HCEC 1CT (cell line): ENCODE results near the gene NDUFB11.
"Not testable (repeated sequence)": the region's sequence is repeated elsewhere in the genome, so short reads cannot be mapped to it uniquely, and the experiment has no call there.

Source experiments
- DNase-seq: peaks from one replicate; pipeline ENCODE4 v3.0.0-alpha.2; 2017

Gene NDUFB11

DNA sequence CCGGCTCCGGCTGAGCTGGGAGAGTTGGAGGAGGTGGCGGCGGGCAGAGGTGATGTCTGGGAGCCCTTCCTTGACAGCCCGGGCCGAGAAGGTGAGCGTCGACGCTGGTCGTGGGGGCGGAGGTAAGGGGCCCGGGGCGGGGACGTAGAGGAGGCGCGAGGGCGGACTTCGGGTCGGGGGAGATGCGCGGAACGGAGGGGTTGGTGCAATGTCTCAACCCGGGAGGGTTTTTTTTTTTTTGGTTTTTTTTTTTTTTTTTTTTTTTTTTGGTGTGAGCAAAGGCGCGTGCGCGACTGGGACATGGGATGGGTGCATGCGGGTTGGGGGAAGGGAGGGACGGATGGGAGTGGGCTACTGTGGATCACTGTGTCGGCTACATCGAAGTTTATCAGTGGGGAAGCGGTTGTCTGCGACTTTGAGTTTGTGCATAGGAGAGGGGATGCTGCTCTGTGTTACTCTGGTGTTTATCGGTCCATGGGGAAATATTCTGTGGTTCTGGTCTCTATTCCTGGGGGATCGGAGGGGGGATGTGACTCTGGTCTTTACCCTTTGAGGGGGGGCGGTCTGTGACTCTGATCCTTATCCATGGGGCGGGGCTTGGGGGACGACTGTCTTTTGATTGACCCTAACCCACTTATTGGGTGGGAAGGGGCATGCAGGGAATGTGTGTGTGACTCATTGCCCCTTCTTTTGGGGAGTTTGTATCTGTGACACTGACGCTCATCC lies 1.1 kb upstream of the NDUFB11 start:
- no peak for DNase-seq

DNA sequence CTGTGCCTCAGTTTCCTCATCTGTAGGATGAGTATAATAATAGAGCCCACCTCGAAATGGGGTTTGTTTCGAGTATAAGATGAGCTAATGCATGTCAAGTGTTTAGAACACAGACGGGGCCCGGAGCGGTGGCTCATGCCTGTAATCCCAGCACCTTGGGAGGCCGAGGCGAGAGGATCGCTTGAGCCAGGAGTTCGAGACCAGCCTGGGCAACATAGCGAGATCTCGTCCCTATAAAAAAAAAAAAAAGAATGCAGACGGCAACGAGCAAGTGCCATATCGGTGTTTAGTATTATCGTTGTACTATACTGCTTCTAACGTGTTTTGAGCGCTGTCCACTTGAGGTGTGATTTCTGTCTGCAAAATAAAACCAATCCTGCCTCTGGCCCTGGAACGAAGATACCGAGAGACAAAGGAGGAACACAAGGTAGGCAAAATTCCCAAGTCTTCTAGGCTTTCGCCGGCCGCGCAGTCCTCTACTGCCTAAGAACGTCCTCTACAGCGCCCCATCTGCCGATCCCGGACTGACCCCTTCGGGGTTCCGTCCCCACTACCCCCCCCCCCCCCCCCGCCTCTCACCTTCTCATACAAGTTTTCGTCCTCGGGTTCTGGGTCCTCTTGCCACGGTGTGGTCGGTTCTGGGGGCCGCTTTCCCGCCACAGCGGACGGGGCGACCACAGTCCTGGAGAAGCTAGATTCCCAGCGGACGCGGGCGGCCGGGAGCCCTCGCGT lies 442 bp downstream of the NDUFB11 start:
- DNase-seq, result peak; percentile 38

DNA sequence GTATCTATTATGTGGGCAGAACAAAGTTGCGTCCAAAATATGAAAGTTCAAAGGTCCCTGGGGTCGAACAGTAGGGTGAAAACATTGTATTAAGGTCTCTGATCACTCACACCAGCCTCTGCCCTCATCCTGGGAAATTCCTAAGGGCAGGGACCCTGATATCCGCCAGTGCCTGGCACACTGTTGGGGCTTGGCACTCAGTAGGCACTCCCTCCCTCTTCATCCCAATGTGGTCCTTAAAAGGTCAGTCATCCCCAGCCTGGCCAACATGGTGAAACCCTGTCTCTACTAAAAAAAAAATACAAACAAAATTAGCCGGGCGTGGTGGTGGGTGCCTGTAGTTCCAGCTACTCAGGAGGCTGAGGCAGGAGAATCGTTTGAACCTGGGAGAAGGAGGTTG lies 6.3 kb downstream of the NDUFB11 start:
- no peak for DNase-seq

DNA sequence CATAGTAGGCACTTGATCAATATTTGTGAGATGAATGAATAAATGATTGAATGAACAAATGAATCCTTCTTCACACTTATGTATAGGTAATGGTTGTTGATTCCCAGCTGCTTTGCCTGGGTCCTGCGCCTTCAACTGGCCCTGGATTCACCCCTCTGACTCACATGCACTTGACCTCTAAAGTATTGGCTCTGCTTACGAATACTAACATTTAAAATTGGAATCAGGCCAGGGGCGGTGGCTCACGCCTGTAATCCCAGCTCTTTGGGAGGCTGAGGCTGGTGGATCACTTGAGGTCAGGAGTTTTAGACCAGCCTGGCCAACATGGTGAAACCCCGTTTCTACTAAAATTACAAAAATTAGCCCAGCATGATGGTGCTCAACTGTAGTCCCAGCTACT lies 8.9 kb downstream of the NDUFB11 start:
- peak; percentile 72 for DNase-seq

DNA sequence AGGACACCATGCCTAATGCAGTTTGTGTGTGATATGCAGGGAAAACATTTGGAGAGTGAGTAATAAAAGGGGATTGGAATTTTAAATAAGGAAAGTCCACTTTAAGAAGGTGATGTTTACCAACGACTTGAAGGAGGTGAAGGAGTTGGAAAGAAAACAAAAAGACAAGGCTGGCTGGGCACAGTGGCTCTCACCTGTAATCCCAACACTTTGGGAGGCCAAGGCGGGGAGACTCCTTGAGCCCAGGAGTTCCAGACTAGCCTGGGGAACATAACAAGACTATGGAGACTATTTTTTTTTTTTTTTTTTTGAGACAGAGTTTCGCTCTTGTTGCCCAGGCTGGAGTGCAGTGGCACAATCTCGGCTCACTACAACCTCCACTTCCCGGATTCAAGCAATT lies 11.0 kb downstream of the NDUFB11 start:
- no peak for DNase-seq

DNA sequence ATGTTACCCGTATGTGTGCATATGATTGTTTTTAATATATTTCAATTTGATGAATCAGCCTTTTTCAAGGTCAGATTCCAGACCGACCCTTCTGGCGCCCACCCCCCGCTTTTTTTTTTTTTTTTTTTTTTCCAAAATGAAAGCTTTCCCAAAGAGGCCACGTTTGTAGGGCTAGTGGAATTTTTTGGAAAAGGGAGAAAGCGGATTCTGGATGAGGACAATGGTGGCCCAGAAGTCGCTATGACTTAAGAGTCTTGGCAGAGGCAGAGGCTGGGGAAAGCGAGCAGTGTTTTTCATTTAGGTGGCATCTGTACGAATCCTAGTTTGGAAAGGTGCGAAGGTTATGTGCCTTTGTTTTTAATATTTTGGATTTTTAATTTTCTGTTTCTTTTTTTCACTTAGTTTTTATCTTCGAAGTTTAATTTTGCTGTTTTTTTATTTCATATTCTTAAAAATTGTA lies 14.6 kb downstream of the NDUFB11 start:
- DNase-seq, result no peak

DNA sequence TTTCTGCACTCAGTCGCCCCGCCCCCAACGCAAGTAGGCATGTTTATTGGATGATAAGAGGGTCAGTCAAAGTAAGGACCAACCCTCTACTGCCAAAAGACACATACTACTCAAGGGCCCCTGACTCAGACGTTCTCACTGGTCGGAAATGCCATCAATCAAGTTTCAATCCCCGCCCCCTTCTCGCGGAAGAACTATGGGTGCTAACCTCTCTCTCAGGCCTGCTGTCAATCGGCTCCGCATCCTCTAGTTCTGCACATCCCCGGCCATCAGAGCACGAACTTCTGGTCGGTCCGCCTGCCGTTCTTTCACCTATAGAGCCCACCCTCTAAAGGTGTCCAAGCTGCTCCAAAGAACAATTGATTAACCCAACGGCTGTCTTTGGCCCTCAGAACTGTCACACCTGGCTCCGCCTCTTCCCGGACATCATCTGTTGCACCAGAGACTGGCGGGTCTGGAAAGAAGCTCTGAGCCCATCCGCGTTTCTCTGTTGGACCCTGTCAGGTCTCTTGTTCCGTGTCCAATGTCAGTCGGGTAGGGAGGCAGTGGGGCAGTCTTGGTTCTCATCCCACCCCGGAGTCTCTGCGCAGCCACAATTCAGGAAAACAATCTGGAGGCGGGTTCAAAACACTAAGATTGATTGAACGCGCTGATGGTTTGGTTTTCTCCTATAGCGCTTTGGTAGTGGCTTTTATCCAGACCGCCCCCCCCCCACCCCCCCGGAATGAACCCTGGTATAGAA lies 15.2 kb downstream of the NDUFB11 start:
- DNase-seq, result peak; percentile 88

DNA sequence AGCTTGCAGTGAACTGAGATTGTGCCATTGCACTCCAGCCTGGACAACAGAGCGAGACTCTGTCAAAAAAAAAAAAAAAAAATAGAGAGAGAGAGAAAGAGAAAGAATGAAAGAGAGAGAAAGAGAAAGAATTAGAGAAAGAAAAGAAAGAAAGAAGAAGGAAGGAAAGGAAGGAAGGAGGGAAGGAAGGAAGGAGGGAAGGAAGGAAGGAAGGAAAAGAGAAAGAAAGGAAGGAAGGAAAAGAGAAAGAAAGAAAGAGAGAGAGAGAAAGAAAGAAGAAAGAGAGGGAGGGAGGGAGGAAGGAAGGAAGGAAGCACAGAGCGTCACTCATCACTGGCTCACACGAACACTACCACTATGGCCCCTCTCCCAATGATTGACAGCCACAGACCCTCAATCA lies 20.0 kb downstream of the NDUFB11 start:
- not testable (repeated sequence) for DNase-seq

DNA sequence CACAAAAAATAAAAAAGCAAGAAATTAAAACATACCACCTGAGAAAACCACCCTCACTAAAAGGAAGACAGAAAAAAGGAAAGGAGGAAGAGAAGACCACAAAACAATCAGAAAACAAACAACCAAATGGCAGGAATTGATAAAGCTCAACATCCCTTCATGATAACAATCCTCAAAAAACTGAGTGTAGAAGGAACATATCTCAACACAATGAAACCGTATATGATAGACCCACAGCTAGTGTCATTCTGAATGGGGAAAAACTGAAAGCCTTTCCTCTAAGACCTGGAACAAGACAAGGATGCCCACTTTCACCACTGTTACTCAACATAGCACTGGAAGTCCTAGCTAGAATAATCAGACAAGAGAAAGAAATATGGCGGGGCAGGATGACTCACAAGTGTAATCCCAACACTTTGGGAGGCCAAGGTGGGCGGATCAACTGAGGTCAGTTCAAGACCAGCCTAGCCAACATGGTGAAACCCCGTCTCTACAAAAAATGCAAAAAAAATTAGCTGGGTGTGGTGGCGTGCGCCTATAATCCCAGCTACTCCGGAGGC lies 27.9 kb downstream of the NDUFB11 start:
- not testable (repeated sequence) for DNase-seq

DNA sequence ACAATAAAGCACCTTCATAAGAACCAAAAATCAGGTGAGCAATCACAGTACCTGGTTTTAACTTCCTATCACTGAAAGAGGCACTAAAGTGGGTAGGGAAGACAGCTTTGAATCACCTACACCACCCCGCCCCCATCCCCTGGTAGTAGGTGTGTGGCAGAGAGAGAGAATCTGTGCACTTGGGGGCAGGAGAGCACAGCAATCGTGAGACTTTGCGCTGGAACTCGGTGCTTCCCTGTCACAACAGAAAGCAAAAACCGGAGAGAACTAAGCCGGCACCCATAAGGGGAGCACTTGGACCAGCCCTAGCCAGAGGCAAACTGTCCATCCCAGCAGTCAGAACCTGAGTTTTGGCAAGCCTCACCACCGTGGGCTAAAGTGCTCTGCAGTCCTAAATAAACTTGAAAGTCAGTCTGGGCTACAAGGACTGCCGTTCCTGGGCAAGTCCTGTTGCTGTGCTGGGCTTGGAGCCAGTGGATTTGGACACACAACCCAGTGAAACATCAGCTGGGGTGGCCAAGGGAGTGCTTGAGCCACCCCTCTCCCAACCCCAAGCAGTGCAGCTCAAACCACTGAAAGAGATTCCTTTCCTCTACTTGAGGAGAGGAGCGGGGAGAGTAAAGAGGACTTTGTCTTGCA lies 32.1 kb downstream of the NDUFB11 start:
- DNase-seq, result no peak

DNA sequence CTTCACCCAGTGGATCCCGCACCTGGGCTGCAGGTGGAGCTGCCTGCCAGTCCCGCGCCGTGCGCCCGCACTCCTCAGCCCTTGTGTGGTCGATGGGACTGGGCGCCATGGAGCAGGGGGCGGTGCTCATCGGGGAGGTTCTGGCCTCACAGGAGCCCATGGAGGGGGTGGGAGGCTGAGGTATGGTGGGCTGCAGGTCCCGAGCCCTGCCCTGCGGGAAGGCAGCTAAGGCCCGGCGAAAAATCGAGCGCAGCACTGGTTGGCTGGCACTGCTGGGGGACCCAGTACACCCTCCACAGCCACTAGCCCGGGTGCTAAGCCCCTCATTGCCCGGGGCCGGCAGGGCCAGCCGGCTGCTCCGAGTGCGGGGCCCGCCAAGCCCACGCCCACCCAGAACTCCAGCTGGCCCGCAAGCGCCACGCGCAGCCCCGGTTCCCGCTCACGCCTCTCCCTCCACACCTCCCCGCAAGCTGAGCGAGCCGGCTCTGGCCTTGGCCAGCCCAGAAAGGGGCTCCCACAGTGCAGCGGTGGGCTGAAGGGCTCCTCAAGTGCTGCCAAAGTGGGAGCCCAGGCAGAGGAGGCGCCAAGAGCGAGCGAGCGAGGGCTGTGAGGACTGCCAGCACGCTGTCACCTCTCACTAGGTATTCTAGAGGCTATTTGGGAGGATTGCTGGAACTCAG lies 33.4 kb downstream of the NDUFB11 start:
- not testable (repeated sequence) for DNase-seq

DNA sequence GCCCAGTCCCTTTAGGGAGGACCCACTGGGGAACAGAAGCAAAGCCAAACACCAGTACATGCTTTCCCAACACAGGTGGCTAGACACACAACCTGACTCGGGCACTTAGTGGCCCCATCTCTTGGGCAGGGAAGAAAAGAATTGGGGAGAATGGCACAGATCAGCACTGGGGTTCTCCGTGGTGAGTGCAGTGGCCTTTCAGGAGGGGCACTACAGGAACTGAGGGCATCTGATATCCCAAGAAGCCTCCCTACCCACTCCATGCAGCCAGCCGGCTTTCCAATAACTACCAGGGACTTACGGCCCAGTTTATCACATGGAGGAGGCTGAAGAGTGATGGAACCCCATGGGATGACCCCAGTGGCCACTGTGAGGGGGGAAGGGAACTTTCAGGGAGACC lies 43.3 kb downstream of the NDUFB11 start:
- DNase-seq, result no peak

DNA sequence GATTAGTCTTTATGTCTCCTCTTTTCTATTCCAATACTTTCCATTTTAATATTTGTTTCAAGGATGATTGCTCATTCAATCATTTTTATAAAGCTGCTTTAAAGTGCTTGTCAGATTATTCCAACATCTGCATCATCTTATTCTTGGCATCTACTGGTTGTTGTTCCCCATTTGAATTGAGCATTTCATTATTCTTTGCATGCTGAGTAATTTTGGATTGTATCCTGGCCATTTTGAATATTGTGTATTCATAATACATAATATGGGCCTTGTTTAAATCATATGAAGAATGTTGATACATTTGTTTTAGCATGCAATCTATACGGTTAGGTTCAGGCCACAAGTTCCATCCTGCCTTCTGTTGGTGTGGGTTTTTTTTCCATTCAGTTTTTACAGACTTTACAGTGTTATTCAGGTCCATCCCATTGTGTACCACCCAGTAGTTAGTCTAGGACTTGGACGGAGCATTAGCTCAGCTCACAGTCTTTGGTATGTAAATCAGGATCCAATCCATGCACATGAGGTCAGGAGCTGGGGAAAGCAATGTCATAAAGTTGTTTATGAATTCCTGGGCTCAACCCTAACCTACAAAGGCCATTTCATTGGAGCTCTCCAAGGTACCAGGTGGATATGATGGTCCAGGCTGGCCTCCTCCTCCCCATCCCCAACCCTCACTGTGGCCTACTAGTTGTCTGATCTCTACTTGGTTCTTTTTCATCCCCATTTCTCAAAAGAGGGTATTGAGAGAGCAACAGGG lies 46.0 kb downstream of the NDUFB11 start:
- DNase-seq, result no peak

DNA sequence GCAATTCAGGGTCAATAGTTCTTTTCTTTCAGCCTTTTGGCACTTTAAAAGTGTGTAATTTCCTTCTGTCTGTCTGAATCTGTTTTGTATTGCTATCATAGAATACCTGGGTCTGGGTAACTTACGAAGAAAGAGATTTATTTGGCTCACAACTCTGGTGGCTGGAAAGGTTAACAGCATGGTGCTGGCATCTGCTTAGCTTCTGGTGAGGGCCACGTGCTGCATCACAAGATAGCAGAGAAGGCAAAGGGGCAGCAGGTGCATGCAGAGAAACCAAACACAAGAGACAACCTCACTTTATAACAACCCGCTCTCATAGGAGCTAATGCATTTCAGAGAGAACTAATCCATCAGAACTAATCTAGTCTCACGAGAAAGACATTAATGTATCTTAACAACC lies 47.5 kb downstream of the NDUFB11 start:
- DNase-seq, result no peak

DNA sequence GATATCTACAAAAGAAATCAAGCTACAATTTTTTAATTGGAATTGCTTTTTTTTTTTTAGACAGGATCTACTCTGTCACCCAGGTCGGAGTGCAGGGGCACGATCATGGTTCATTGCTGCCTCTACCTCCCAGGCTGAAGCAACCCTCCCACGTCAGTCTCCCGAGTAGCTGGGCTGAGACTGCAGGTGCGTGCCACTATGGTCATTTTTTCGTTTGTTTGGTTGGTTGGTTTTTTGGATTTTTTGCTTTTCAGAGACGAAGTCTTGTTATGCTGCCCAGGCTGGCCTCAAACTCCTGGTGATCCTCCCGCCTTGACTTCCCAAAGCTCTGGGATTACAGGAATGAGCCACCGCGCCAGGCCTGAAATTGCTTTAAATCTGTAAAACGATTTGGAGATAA lies 50.6 kb downstream of the NDUFB11 start:
- DNase-seq, result no peak

DNA sequence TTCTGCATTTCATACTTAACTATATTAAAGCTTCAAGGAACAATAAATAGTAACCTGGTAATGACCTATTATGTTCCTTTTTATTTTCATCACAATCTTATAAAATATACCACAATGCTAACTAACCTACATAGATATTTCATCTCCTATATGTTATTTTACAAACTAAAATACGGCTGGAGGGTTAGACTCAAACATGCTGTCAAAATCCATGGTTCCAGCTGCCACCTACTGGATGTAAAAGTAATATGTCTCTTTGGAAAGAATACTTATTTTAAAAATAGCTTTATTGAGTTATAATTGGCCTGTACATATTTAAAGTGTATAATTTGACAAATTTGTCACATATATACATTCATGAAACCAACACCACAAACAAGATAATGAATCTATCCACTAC lies 51.3 kb downstream of the NDUFB11 start:
- DNase-seq, result peak; percentile 23
